GM21717 (cell line): ENCODE data around the gene AGPAT3.

Experiments
- ATAC-seq: cut with Tn5 transposase; IDR thresholded peaks from one replicate; pipeline ENCODE4 v1.9.1; 2021; ENCODE audit warnings: mild to moderate bottlenecking, moderate library complexity; ENCODE audit not compliant: unreplicated experiment

AGPAT3 gene

GRCh38 chr21:43905726-43906455, 40.9 kb downstream of the AGPAT3 start:
- ATAC-seq: no peak

GRCh38 chr21:43906585-43907370, 41.8 kb downstream of the AGPAT3 start:
- ATAC-seq: no peak

GRCh38 chr21:43907751-43908150, 42.7 kb downstream of the AGPAT3 start:
- ATAC-seq: no peak

GRCh38 chr21:43908167-43908566, 43.1 kb downstream of the AGPAT3 start:
- no peak for ATAC-seq

- no peak for ATAC-seq
Observed at GRCh38 chr21:43909741-43910400, 44.8 kb downstream of the AGPAT3 start.

GRCh38 chr21:43910460-43910859, 45.4 kb downstream of the AGPAT3 start:
- ATAC-seq: no peak

GRCh38 chr21:43911015-43911934, 46.3 kb downstream of the AGPAT3 start:
- ATAC-seq: no peak

- no peak for ATAC-seq
Observed at GRCh38 chr21:43911935-43912487, 47.0 kb downstream of the AGPAT3 start.

- no peak for ATAC-seq
Observed at GRCh38 chr21:43912500-43912899, 47.5 kb downstream of the AGPAT3 start.

GRCh38 chr21:43912910-43913309, 47.9 kb downstream of the AGPAT3 start:
- no peak for ATAC-seq

- ATAC-seq: no peak
Observed at GRCh38 chr21:43913928-43914327, 48.9 kb downstream of the AGPAT3 start.

GRCh38 chr21:43916076-43916475, 51.1 kb downstream of the AGPAT3 start:
- no peak for ATAC-seq

- no peak for ATAC-seq
Observed at GRCh38 chr21:43916691-43917514, 51.9 kb downstream of the AGPAT3 start.

- ATAC-seq: no peak
Observed at GRCh38 chr21:43917515-43918384, 52.7 kb downstream of the AGPAT3 start.

- ATAC-seq: no peak
Observed at GRCh38 chr21:43918385-43918947, 53.4 kb downstream of the AGPAT3 start.

GRCh38 chr21:43919283-43919682, 54.3 kb downstream of the AGPAT3 start:
- ATAC-seq: no peak

GRCh38 chr21:43919871-43920801, 55.1 kb downstream of the AGPAT3 start:
- ATAC-seq: no peak
